Stimulated activated CD4-positive, alpha-beta T cell treated with anti-CD3 and anti-CD28 coated beads, TNF-alpha, amount 100 ng/mL, for 4 hours (primary cell): ENCODE results near the gene AOPEP.

ENCODE experiments used
- DNase-seq, 3 experiments: peaks; one replicate each; pipeline ENCODE4 v3.0.0-alpha.2; 2020; ENCODE audit warnings: low read depth in 3 of 3

AOPEP gene

DNA sequence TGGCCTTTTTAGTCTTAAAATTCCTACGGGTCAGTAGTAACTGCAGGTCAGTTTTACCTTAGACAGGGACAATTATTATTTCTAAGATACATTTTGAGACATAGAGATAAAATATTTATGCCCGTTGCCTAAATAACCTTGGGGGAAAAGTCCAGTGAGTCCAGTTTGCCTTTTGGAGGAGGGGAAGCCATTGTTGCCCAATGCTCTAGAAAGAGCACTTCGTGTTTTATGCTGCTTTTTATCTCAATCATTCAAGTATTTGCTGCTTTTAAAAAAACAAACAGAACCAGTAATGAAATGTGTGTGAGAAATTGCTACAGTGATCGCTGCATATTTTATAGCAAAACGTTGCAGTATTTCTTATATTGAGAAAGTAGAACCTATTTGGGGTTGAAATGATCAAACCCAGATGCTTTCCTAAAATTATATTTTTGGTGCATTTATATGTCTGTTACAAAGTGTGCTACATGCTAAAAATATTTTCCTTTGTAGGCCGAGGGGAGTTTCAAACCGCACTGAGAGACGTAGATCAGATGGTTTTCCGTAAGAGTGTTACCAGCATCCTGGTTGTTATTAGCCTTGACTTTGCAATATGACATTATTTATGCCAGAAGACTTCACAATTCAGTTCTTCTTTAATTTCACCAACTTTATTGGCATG, 266.8 kb downstream of the AOPEP start:
- DNase-seq: no peak

DNA sequence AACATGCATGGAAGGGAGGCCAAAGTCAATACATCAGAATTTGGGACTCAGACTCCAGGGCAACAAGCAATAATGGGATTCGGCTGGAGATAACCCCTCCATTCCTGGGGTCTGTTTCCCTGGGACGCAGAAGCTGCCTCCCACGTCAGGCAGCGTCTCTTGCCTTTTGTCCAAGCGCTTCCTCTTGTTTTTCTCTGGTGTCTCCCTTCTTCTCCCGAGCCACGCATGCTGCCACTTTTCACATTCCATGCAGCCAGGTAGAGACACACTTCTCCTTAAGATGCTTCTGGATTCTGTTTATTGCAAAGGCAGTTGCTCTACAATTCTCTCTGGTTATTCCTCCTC, 267.3 kb downstream of the AOPEP start:
- DNase-seq: no peak

DNA sequence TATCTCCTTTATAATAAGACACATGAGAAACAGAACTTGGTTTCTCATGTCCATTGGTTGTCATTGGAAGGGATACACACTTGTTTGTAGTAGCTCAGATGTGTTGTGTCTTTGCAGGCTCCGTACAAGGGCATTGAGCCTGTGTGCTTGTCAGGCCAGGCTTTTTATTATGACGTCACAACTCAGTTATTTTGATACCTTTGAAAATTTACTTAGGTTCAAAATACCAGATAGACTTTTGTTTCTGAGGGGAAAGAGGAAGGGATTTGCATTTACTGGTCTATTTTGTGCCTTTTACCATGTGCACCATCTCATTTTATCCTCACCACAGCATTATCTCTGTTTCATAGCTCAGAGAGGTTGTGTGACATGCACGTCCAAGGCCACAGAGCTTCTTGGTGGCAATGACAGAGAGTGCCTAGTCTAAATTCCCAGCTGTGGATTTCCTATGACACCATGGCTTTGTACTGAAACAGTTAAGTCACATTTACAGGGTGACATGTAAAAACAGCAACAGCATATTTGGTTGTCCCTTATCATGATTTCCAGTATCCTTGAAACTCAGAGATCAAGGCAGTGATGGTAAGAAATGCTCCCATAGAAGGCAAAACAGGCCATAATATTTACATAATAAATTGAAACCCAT, 268.7 kb downstream of the AOPEP start:
- no peak for DNase-seq

DNA sequence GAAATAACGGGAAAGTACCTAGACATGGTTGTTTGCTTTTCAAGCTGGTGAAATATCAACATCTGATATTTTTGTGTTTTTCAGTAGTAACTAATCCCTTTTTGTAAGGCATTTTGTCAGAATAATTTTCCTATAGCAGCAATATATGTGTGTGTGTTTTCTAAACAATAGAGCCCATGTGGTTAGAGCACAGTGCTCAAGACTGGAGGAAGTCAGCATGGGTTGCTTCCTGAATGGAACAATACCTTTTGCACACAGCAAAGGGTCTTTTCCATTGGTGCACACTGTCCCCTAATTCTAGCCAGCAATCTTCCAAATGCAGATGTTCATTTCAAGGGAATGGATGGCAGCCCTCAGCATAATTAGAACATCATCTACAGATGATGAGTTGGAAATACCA, 270.1 kb downstream of the AOPEP start:
- no peak for DNase-seq

DNA sequence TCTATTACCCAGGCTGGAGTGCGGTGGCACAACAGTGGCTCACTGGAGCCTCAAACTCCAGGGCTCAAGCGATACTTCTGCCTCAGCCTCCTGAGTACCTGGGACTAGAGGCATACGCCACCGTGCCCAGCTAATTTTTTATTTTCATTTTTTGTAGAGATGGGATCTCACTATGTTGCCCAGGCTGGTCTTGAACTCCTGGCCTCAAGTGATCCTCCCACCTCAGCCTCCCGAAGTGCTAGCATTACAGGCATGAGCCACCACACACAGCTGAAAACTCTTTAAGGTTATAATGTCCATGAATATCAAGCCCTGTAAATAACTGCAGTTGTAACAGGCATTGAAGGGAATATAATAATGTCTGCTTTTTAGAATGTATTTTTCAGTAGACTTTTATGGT, 271.2 kb downstream of the AOPEP start:
- no peak for DNase-seq

GRCh38 chr9:94999832-95000231, 273.3 kb downstream of the AOPEP start:
- no peak for DNase-seq

DNA sequence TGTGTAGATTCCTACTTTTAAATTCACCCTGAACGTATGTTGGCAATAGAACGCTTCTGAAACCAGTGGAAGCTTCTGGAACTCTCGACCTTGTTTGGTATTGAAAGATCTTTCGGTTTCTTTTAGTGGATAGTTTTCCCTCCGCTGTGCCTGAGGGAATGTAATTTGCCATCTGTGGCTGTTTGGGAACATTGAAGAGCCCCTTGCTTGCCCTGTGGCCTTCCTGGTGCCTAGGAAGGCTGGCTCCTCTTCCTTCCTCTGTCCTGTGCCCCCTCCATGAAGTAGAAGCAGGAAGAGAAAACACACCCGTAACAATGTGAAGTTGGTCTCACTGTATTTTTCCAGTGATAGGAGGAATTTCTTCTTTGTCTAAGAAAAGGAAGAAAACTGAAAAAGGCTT, 274.3 kb downstream of the AOPEP start:
- DNase-seq: no peak

DNA sequence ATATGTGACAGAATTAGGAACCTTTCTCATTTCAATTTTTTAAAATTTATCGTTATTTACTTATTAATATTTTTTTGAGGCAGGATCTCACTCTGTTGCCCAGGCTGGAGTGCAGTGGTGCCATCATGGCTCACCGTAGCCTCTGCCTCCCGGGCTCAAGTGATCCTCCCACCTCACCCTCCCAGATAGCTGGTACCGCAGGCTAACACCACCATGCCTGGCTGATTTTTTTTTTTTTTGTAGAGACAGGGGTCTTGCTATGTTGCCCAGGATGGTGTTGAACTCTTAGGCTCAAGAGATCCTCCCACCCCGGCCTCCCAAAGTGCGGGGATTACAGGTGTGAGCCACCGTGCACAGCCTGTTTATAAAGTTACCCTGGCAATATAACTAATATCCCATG, 275.2 kb downstream of the AOPEP start:
- DNase-seq: no peak

- DNase-seq: no peak
Observed at GRCh38 chr9:95003689-95004410, 277.4 kb downstream of the AOPEP start.

- peak in 2 of 3 experiments; percentile 3 to 17 for DNase-seq
Observed at GRCh38 chr9:95004411-95005277, 278.1 kb downstream of the AOPEP start.

- DNase-seq: no peak
Observed at GRCh38 chr9:95005278-95006143, 279.0 kb downstream of the AOPEP start.

- no peak for DNase-seq
Observed at GRCh38 chr9:95007226-95007869, 280.8 kb downstream of the AOPEP start.

DNA sequence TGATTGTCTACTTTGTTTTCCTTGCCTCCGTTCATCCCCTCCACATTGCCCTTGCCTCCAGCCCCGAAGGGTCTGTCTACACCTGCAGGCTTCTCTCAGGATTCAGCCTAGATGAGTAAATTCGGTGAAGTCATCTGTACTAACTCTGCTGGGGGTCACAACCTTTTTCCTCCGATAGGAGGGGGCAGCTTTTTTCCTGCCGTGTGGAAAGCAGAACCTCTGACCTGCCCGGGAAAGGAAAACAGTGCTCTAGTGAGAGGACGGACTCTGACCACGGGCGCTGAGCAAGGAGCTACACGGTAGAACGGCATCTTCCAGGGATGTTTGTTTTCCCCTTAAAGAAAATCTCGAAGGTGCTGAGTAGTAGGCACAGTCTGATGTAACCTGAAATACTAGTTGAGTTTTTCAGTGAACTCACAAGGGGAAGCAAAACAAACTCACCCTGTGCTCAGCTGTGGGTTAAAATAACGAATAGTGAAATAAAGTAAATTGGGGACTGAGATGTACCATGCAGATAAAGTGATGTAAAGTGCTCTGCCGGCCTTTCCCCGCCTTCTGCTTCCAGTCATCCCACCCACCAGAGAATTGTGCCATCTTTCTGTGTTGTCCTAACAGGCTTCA, 281.8 kb downstream of the AOPEP start:
- no peak for DNase-seq

DNA sequence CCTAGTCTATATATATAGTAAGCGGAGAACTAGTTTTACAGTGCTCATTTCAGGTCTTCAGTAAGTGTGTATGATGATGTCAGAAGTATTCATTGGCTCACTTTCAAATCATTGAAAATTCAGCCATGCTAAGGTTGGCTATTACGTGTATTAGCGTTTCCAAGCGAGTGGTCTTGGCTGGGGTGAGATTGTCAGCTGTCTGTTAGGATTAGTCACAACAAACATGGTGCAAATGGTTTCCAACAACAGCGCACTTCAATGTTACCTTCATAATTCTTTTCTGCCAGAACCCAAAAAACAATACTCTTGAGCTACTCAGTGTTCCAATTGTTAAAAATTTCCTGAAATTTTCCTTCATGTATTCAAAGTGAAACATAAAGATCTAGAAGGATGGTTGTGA, 283.0 kb downstream of the AOPEP start:
- no peak for DNase-seq

- DNase-seq: no peak
Observed at GRCh38 chr9:95010431-95010838, 283.9 kb downstream of the AOPEP start.

- no peak for DNase-seq
Observed at GRCh38 chr9:95012035-95012708, 285.7 kb downstream of the AOPEP start.

- no peak for DNase-seq
Observed at GRCh38 chr9:95012902-95013301, 286.4 kb downstream of the AOPEP start.

DNA sequence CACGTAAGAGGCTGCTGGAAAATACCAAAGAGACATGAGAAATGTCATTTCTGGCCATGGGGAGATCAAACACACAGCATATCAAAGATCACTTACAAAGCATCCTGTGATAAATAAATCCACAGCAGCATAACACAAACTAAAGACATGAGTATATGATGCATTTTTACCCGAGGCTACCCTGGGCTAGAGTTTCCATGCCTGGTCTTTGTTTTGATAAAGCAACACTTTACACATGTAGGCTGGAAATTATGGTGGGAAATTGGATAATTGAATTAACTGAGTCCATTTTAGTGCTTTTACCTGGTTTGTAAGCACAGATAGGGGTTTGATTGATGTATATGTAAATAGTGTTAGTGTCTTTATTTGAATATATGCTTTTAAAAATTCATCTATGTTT, 288.4 kb downstream of the AOPEP start:
- DNase-seq: no peak

DNA sequence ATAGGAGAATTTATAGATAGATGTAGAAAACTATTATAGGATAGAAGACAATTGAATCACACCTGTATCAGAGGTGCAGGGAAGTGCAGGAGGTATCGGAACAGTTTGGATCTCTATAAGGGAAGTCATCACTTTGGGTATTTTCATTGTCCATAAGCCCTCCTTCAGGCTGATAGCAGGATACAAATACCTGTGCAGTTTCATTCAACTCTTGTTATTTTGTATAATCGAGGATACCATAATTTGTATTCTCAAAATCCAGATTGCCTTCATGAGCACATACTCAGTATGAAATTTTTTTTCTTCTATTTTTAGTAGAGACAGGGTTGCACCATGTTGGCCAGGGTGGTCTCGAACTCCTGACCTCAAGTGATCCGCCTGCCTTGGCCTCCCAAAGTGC, 289.1 kb downstream of the AOPEP start:
- DNase-seq: no peak

DNA sequence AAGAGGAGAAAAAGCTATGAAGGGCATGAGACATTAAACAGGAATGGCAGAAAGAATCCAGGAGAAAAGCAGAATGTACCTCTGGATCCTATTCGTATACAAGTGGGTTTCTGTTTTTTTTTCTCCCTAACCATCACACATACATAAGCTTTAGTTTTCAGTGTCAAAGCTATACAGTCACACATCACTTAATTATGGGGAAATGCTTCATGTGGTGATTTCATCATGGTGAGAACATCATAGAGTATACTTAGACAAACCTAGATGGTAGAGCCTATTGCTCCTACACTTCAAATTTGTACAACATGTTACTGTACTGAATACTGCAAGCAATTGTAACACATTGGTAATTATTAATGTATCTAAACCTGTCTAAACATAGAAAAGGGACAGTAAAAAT, 290.6 kb downstream of the AOPEP start:
- DNase-seq: no peak
